ENCODE data around the gene LIPC.

DNA sequence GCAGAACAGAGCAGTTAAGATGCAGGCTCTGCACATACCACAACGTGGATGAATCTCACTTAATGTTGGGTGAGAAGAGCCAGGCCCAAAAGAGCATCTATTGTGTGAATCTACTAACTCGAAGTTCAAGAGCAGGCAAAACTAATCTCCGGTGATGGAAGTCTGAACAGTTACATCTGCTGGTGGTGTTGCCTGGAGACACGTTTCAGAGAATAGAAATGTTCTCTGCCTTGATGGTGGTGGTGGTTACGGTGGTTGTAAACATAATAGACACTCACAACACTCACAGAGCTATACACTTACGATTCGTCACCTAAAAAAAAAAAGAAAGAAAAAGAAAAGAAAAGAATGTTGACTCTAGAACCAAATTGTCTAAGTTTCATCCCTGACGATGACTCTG, 86.8 kb downstream of the LIPC start:
- TF ChIP-seq EP300 (IDR thresholded peaks at IDR 0.05; ENCODE audit: borderline replicate concordance in 1 of 2, control insufficient read depth in 1 of 2, low read depth in 2 of 2, low read length in 2 of 2) = no peak
- no peak for TF ChIP-seq DPF2 (IDR thresholded peaks at IDR 0.05)
- TF ChIP-seq POLR2A (IDR thresholded peaks at IDR 0.05; ENCODE audit: low read depth, low read length) = no peak
- TF ChIP-seq, protein P1, sequence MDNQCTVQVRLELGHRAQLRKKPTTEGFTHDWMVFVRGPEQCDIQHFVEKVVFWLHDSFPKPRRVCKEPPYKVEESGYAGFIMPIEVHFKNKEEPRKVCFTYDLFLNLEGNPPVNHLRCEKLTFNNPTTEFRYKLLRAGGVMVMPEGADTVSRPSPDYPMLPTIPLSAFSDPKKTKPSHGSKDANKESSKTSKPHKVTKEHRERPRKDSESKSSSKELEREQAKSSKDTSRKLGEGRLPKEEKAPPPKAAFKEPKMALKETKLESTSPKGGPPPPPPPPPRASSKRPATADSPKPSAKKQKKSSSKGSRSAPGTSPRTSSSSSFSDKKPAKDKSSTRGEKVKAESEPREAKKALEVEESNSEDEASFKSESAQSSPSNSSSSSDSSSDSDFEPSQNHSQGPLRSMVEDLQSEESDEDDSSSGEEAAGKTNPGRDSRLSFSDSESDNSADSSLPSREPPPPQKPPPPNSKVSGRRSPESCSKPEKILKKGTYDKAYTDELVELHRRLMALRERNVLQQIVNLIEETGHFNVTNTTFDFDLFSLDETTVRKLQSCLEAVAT (IDR thresholded peaks at IDR 0.05) = no peak
- TF ChIP-seq, protein P2, sequence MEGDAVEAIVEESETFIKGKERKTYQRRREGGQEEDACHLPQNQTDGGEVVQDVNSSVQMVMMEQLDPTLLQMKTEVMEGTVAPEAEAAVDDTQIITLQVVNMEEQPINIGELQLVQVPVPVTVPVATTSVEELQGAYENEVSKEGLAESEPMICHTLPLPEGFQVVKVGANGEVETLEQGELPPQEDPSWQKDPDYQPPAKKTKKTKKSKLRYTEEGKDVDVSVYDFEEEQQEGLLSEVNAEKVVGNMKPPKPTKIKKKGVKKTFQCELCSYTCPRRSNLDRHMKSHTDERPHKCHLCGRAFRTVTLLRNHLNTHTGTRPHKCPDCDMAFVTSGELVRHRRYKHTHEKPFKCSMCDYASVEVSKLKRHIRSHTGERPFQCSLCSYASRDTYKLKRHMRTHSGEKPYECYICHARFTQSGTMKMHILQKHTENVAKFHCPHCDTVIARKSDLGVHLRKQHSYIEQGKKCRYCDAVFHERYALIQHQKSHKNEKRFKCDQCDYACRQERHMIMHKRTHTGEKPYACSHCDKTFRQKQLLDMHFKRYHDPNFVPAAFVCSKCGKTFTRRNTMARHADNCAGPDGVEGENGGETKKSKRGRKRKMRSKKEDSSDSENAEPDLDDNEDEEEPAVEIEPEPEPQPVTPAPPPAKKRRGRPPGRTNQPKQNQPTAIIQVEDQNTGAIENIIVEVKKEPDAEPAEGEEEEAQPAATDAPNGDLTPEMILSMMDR (IDR thresholded peaks at IDR 0.05 in 2 of 3, conservative IDR thresholded peaks at IDR 0.05 in 1 of 3; ENCODE audit: control insufficient read depth in 2 of 3, extremely low read depth in 1 of 3, insufficient read depth in 1 of 3, low read depth in 3 of 3, low read length in 3 of 3) = no peak
- TF ChIP-seq CEBPB (IDR thresholded peaks at IDR 0.05; ENCODE audit: borderline replicate concordance in 1 of 2, low read depth in 2 of 2, low read length in 2 of 2) = no peak
- no peak for TF ChIP-seq MEF2A (IDR thresholded peaks at IDR 0.05; ENCODE audit: insufficient read depth, low read depth, low read length)
- no peak for TF ChIP-seq ZNF274 (IDR thresholded peaks at IDR 0.05; ENCODE audit: insufficient read depth, insufficient read length)
- TF ChIP-seq POLR2AphosphoS5 (IDR thresholded peaks at IDR 0.05; ENCODE audit: low read length) = no peak
- no peak for TF ChIP-seq BRCA1 (IDR thresholded peaks at IDR 0.05; ENCODE audit: low read depth, low read length)
- no peak for TF ChIP-seq BACH1 (IDR thresholded peaks at IDR 0.05; ENCODE audit: borderline replicate concordance)
- no peak for TF ChIP-seq NFIC (IDR thresholded peaks at IDR 0.05; ENCODE audit: low read depth, low read length)
- TF ChIP-seq TAF1 (IDR thresholded peaks at IDR 0.05; ENCODE audit: borderline replicate concordance, low read depth, low read length) = no peak
- TF ChIP-seq, protein P3, sequence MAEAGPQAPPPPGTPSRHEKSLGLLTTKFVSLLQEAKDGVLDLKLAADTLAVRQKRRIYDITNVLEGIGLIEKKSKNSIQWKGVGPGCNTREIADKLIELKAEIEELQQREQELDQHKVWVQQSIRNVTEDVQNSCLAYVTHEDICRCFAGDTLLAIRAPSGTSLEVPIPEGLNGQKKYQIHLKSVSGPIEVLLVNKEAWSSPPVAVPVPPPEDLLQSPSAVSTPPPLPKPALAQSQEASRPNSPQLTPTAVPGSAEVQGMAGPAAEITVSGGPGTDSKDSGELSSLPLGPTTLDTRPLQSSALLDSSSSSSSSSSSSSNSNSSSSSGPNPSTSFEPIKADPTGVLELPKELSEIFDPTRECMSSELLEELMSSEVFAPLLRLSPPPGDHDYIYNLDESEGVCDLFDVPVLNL (IDR thresholded peaks at IDR 0.05; ENCODE audit: low read depth, low read length) = no peak

Measured in GM12878 (cell line).